Activated T-helper 2 cell treated with anti-CD3 and anti-CD28 coated beads, Interferon-gamma antibody, Interleukin-2, Interleukin-4, amounts not matched to agents 10 μg/mL and 5 μg/mL and 100 μg/mL, durations not matched to agents 14 hours and 24 hours and 36 hours (primary cell): ENCODE results near the gene BARX2. TPM values are rescaled to one million over a fixed set of nuclear protein-coding genes. Genes with fewer than 3 reads are reported as not detected.

Experiments
- DNase-seq: peaks from one replicate; pipeline ENCODE4 v3.0.0; 2021; ENCODE audit warnings: low spot score
- H3K27ac Mint-ChIP-seq: one replicate; pipeline ENCODE4 v1.8.0; 2021; ENCODE audit warnings: mixed read lengths
- H3K27me3 Mint-ChIP-seq: one replicate; pipeline ENCODE4 v1.8.0; 2021; ENCODE audit warnings: low read depth, mixed read lengths
- H3K36me3 Mint-ChIP-seq: one replicate; pipeline ENCODE4 v1.8.0; 2021; ENCODE audit warnings: low read depth, mixed read lengths
- H3K4me1 Mint-ChIP-seq: one replicate; pipeline ENCODE4 v1.8.0; 2021; ENCODE audit warnings: low read depth, mixed read lengths
- H3K4me3 Mint-ChIP-seq: one replicate; pipeline ENCODE4 v1.8.0; 2021; ENCODE audit warnings: low read depth, mild to moderate bottlenecking, moderate library complexity, mixed read lengths
- H3K9me3 Mint-ChIP-seq: one replicate; pipeline ENCODE4 v1.8.0; 2021; ENCODE audit warnings: mixed read lengths
- intact Hi-C: fragments of 100-400 bp; cut with micrococcal nuclease; formaldehyde crosslinking; loops from one replicate; pipeline ENCODE4 v1.15.1; 2023
- total RNA-seq: library from RNA; stranded (reverse); gene quantifications from 2 replicates; pipeline ENCODE4 v1.2.3, GENCODE V29; 2022

Gene BARX2
- total RNA-seq, 1 donor from 2014 or later: 4.7 TPM

GRCh38 chr11:129394709-129395108, 19.1 kb downstream of the BARX2 start:
- Mint-ChIP-seq H3K4me3 (no peak overlapping the region), H3K27ac (no peak overlapping the region), H3K4me1 (no peaks in the 10 kb centered on the region), H3K27me3 (peaks cover 17% of the 10 kb centered on the region), H3K9me3 (peaks cover 3% of the 10 kb centered on the region), H3K36me3 (no peaks in the 10 kb centered on the region)
- DNase-seq: no peak
- intact Hi-C loops: no loop called here

GRCh38 chr11:129395432-129395831, 19.8 kb downstream of the BARX2 start:
- DNase-seq: no peak
- no peaks in the 10 kb centered on the region for H3K36me3 Mint-ChIP-seq
- intact Hi-C loops: no loop called here
- H3K9me3 Mint-ChIP-seq: peaks cover 6% of the 10 kb centered on the region
- no peak overlapping the region for H3K4me3 Mint-ChIP-seq
- H3K4me1 Mint-ChIP-seq: no peaks in the 10 kb centered on the region
- no peak overlapping the region for H3K27ac Mint-ChIP-seq
- H3K27me3 Mint-ChIP-seq: peaks cover 14% of the 10 kb centered on the region

DNA sequence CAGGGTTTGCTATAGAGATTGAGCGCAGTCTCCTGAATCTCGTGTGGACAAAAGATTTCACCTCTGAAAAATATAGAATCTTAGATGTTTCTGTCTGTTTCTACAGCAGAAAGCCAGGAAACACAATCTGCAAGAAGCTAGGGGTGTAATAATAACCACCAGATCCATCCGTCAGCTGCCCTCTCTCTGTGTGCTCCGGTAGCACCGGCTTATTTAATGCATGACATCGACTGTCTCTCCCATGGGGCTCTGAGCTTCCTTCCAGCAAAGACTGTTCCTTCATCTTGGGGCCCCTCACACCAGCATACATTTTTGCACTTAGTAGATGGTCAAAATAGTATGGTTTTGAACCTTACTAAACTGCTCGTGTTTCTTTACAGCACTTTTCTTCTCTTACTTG, 20.2 kb downstream of the BARX2 start:
- Mint-ChIP-seq H3K4me3 (no peak overlapping the region), H3K27ac (no peak overlapping the region), H3K9me3 (peaks cover 7% of the 10 kb centered on the region), H3K36me3 (no peaks in the 10 kb centered on the region), H3K27me3 (peaks cover 11% of the 10 kb centered on the region), H3K4me1 (no peaks in the 10 kb centered on the region)
- no peak for DNase-seq
- intact Hi-C loops: no loop called here

DNA sequence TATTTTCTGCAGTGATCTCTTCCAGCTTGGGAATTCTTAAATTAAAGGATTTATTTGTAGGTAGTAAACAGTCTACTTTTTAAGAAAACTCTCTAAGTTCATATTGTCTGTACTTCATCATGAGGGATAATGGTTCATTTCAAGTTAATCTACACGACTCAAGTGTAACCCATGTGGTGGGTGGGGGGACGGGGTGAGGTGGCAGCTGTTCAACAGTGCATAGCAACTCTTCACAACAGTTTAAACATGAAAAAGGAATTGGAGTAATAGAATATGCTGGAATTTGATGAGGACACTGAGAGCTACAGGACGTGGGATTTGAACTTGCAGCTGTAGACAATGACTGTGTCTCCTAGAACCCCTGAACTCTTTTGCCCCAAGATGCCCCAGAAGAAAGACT, 20.8 kb downstream of the BARX2 start:
- intact Hi-C loops: no loop called here
- DNase-seq: no peak
- peaks cover 11% of the 10 kb centered on the region for H3K27me3 Mint-ChIP-seq
- peaks cover 7% of the 10 kb centered on the region for H3K9me3 Mint-ChIP-seq
- H3K36me3 Mint-ChIP-seq: no peaks in the 10 kb centered on the region
- H3K27ac Mint-ChIP-seq: no peak overlapping the region
- no peak overlapping the region for H3K4me3 Mint-ChIP-seq
- H3K4me1 Mint-ChIP-seq: no peaks in the 10 kb centered on the region

GRCh38 chr11:129402206-129403171, 26.8 kb downstream of the BARX2 start:
- Mint-ChIP-seq H3K4me3 (no peak overlapping the region), H3K27me3 (no peaks in the 10 kb centered on the region), H3K27ac (no peak overlapping the region), H3K36me3 (no peaks in the 10 kb centered on the region), H3K4me1 (no peaks in the 10 kb centered on the region), H3K9me3 (peaks cover 7% of the 10 kb centered on the region)
- intact Hi-C loops: no loop called here
- no peak for DNase-seq

- Mint-ChIP-seq H3K4me3 (no peak overlapping the region), H3K36me3 (no peaks in the 10 kb centered on the region), H3K27ac (no peak overlapping the region), H3K9me3 (peaks cover 4% of the 10 kb centered on the region), H3K27me3 (no peaks in the 10 kb centered on the region), H3K4me1 (peaks cover 8% of the 10 kb centered on the region)
- DNase-seq: no peak
- intact Hi-C loops: no loop called here
These were observed 29.1 kb downstream of the BARX2 start for GRCh38 chr11:129404731-129405130.

DNA sequence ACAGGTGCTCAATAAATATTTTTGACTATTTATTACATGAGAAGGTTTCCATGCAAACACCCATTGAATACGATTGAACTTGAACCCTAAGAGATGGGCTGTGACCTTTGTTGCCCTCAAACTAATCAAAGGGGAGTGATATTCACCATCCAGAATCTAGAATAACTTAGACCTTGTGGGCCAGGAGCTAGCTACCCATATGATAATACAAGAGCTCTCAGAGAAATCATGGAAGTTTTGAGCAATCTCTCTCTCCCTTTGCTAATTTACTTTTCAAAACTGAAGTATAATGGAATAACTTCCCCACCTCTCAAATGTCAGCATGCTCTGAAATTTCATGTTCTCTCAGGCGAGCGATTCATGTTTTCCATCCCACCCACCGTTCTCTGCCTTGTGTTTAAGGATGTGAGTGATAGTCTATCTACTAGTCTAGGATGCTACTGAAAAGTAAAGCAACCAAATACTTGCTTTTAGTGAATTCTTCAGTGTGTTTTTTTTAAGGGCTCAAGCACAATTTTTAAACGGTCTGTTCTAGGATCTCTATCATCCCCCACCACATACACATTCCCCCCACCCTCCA, 33.3 kb downstream of the BARX2 start:
- Mint-ChIP-seq H3K27me3 (no peaks in the 10 kb centered on the region), H3K27ac (peak overlapping the region; percentile 33), H3K4me1 (peaks cover 14% of the 10 kb centered on the region), H3K36me3 (no peaks in the 10 kb centered on the region), H3K9me3 (no peaks in the 10 kb centered on the region), H3K4me3 (no peak overlapping the region)
- intact Hi-C loops: loop anchor here (1.0 kb wide), 1 partner anchor 9 kb away; no protein-coding TSS in a partner anchor
- no peak for DNase-seq

DNA sequence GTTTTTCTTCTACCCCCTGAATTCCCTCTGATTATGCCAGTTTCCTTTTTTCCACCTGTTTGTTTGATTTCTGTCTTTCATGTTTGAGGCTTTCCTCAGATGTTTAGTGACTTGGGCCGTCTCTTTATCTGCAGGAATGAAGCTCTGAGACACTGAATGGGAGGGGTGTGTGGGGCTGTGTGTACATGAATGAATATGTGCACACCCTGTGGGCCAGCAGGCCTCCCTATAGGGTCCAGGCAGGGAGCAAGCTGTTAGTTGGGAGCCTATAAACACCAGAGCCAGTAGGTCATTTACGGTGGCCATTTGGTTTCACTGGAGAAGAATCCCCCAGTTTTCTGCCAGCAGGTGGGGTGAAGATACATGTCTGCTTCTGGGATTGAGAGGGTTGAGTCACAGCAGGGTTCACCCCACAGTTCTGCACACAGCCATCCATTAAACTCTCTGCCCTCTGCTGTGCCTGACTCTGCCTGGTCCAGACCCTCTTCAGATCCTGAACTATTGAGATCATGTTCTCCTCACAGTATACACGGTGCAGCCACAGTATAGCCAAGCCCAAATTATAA, 34.8 kb downstream of the BARX2 start:
- no peaks in the 10 kb centered on the region for H3K27me3 Mint-ChIP-seq
- no peak overlapping the region for H3K4me3 Mint-ChIP-seq
- intact Hi-C loops: no loop called here
- H3K9me3 Mint-ChIP-seq: no peaks in the 10 kb centered on the region
- H3K4me1 Mint-ChIP-seq: peaks cover 14% of the 10 kb centered on the region
- no peaks in the 10 kb centered on the region for H3K36me3 Mint-ChIP-seq
- no peak overlapping the region for H3K27ac Mint-ChIP-seq
- no peak for DNase-seq

- Mint-ChIP-seq H3K9me3 (no peaks in the 10 kb centered on the region), H3K4me3 (no peak overlapping the region), H3K36me3 (no peaks in the 10 kb centered on the region), H3K27ac (no peak overlapping the region), H3K27me3 (no peaks in the 10 kb centered on the region), H3K4me1 (peaks cover 21% of the 10 kb centered on the region)
- intact Hi-C loops: no loop called here
- no peak for DNase-seq
These were observed 36.8 kb downstream of the BARX2 start for GRCh38 chr11:129412494-129412893.

- Mint-ChIP-seq H3K9me3 (no peaks in the 10 kb centered on the region), H3K27me3 (no peaks in the 10 kb centered on the region), H3K27ac (no peak overlapping the region), H3K4me1 (peaks cover 29% of the 10 kb centered on the region), H3K36me3 (no peaks in the 10 kb centered on the region), H3K4me3 (no peak overlapping the region)
- no peak for DNase-seq
- intact Hi-C loops: no loop called here
These were observed 38.7 kb downstream of the BARX2 start for GRCh38 chr11:129414144-129414872.

GRCh38 chr11:129416080-129416820, 40.6 kb downstream of the BARX2 start:
- no peaks in the 10 kb centered on the region for H3K27me3 Mint-ChIP-seq

GRCh38 chr11:129417458-129417857, 41.8 kb downstream of the BARX2 start:
- Mint-ChIP-seq H3K36me3 (no peaks in the 10 kb centered on the region), H3K9me3 (no peaks in the 10 kb centered on the region), H3K4me3 (no peak overlapping the region), H3K4me1 (peaks cover 23% of the 10 kb centered on the region), H3K27me3 (no peaks in the 10 kb centered on the region), H3K27ac (peak overlapping the region; percentile 54)
- intact Hi-C loops: no loop called here
- no peak for DNase-seq

More at GRCh38 chr11:129416080-129416820, 40.6 kb downstream of the BARX2 start:
- Mint-ChIP-seq H3K36me3 (no peaks in the 10 kb centered on the region), H3K4me3 (no peak overlapping the region), H3K4me1 (peaks cover 23% of the 10 kb centered on the region), H3K9me3 (no peaks in the 10 kb centered on the region), H3K27ac (no peak overlapping the region)
- intact Hi-C loops: no loop called here
- DNase-seq: no peak
